Measurements from ENCODE around the gene UBE2F. TPM values are rescaled to one million over a fixed set of nuclear protein-coding genes. Genes with fewer than 3 reads are reported as not detected.

Gene UBE2F
- total and polyA plus RNA-seq, 2 of the 4 experiments (the other 2 are of a cell fraction), result 44.6 to 59.8 TPM

DNA sequence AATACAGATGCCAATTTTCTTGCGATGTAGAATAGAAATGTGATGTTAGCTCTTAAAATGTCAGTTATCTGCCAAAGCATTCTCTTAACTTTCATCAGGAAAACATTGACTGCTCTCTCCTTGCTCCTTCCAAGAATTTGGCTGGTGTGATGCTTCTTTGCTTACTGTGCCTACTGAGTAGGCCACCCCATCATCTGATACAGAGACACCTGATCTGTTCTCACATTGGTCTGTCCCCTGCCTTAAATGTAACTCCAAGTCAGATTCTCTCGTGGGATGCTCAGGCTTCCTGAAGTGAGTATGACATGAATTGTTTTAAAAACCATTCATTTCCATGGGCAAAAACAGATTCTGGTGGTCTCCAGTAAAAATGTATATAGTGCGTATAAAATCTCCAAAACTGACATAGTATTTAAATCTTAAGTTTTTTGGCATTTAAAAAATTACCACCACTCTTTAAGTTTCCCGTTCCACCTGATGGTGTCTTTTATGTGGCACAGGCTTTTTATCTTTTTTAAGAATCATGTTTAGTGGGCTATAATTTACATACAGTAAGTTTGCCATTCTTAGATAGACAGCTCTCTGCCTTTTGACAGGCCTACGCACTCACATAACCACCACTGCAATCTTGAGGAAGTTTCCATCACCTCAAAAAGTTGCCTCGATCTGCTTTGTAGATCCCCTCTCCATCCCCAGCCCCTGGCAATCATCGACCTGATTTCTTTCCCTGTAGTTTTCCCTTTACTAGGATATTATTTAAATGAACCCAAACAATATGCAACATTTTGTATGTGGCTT, 36.6 kb downstream of the UBE2F start:
- in situ Hi-C loops (cut with MboI; ENCODE audit: low sequenced_read_pairs) (no loop called here), intact Hi-C loops (cut with micrococcal nuclease) (no loop called here), dilution Hi-C loops (cut with HindIII; ENCODE audit: low sequenced_read_pairs, unreplicated experiment) (no loop called here)
- ATAC-seq (ENCODE audit: low read depth), result no peak
- no peak overlapping the region for H2BK15ac ChIP-seq (ENCODE audit: low read depth, low read length)
- H3K27ac ChIP-seq (ENCODE audit: insufficient read depth, low read length), result no peak overlapping the region
- H4K5ac ChIP-seq (ENCODE audit: low read depth, low read length), result no peak overlapping the region
- H2BK20ac ChIP-seq (ENCODE audit: low read depth, low read length), result no peak overlapping the region
- H4K91ac ChIP-seq (ENCODE audit: insufficient read depth, low read depth, low read length), result no peak overlapping the region
- TF ChIP-seq CHD1 (IDR thresholded peaks at IDR 0.05; ENCODE audit: low read depth, low read length) (no peak), RCOR1 (IDR thresholded peaks at IDR 0.05; ENCODE audit: insufficient replicate concordance, low read length) (no peak), RFX5 (IDR thresholded peaks at IDR 0.05; ENCODE audit: low read depth, low read length) (no peak), POLR2A (IDR thresholded peaks at IDR 0.05; ENCODE audit: low read depth, low read length) (no peak), FOS (IDR thresholded peaks at IDR 0.05; ENCODE audit: low read depth, low read length) (no peak), MXI1 (IDR thresholded peaks at IDR 0.05; ENCODE audit: borderline replicate concordance, low read depth, low read length) (no peak), CEBPB (IDR thresholded peaks at IDR 0.05; ENCODE audit: low read depth, low read length) (no peak), NFE2L2 (IDR thresholded peaks at IDR 0.05; ENCODE audit: low read depth, low read length) (no peak), MAFK (IDR thresholded peaks at IDR 0.05; ENCODE audit: low read depth, low read length) (no peak), RAD21 (IDR thresholded peaks at IDR 0.05; ENCODE audit: low read length) (no peak)
- TF ChIP-seq, protein P1, sequence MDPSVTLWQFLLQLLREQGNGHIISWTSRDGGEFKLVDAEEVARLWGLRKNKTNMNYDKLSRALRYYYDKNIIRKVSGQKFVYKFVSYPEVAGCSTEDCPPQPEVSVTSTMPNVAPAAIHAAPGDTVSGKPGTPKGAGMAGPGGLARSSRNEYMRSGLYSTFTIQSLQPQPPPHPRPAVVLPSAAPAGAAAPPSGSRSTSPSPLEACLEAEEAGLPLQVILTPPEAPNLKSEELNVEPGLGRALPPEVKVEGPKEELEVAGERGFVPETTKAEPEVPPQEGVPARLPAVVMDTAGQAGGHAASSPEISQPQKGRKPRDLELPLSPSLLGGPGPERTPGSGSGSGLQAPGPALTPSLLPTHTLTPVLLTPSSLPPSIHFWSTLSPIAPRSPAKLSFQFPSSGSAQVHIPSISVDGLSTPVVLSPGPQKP (IDR thresholded peaks at IDR 0.05; ENCODE audit: borderline replicate concordance, low read depth, low read length), result no peak
- TF ChIP-seq, protein P2, sequence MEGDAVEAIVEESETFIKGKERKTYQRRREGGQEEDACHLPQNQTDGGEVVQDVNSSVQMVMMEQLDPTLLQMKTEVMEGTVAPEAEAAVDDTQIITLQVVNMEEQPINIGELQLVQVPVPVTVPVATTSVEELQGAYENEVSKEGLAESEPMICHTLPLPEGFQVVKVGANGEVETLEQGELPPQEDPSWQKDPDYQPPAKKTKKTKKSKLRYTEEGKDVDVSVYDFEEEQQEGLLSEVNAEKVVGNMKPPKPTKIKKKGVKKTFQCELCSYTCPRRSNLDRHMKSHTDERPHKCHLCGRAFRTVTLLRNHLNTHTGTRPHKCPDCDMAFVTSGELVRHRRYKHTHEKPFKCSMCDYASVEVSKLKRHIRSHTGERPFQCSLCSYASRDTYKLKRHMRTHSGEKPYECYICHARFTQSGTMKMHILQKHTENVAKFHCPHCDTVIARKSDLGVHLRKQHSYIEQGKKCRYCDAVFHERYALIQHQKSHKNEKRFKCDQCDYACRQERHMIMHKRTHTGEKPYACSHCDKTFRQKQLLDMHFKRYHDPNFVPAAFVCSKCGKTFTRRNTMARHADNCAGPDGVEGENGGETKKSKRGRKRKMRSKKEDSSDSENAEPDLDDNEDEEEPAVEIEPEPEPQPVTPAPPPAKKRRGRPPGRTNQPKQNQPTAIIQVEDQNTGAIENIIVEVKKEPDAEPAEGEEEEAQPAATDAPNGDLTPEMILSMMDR (conservative IDR thresholded peaks at IDR 0.05; ENCODE audit: low read depth, low read length), result no peak
- TF ChIP-seq, protein P3, sequence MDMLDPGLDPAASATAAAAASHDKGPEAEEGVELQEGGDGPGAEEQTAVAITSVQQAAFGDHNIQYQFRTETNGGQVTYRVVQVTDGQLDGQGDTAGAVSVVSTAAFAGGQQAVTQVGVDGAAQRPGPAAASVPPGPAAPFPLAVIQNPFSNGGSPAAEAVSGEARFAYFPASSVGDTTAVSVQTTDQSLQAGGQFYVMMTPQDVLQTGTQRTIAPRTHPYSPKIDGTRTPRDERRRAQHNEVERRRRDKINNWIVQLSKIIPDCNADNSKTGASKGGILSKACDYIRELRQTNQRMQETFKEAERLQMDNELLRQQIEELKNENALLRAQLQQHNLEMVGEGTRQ (IDR thresholded peaks at IDR 0.05; ENCODE audit: low read depth, low read length), result no peak
- ChIA-PET POLR2A (ENCODE audit: unreplicated experiment) (no interaction called here), CTCF (interaction anchor here (0.7 kb wide), 1 partner anchor 95 kb away, joined by 4 read pairs; no protein-coding TSS in a partner anchor)
- no peak overlapping the region for H2AK5ac ChIP-seq (ENCODE audit: low read depth, low read length)
- H3K9me3 ChIP-seq (ENCODE audit: control insufficient read depth, insufficient read depth, low read length), result no peaks in the 10 kb centered on the region; the same call in 1 of the 2 replicates
- peaks cover 5% of the 10 kb centered on the region; the same call in 1 of the 2 replicates for H3K36me3 ChIP-seq (ENCODE audit: control insufficient read depth, insufficient read depth, low read length)
- no peak overlapping the region for H2BK5ac ChIP-seq (ENCODE audit: low read depth, low read length, poor library complexity, severe bottlenecking)
- no peaks in the 10 kb centered on the region for H3K4me1 ChIP-seq (ENCODE audit: control insufficient read depth, insufficient read depth, low read length)
- BruUV-seq (replicated peaks), result no TSS peak
- no peak for DNase-seq
- H3K27me3 ChIP-seq (ENCODE audit: control insufficient read depth, insufficient read depth, low read length), result no peaks in the 10 kb centered on the region
- no peak overlapping the region for H3K4me2 ChIP-seq (ENCODE audit: low read depth, low read length)
- H4K20me1 ChIP-seq (ENCODE audit: insufficient read depth, low read length), result 0 out of 2 replicates have a peak, but pooled peaks cover 3% of the 10 kb centered on the region
- H3K18ac ChIP-seq (ENCODE audit: low read depth, low read length), result no peak overlapping the region
- H3K9me1 ChIP-seq (ENCODE audit: insufficient read depth, low read length), result 0 out of 2 replicates have a peak, but pooled peaks cover 5% of the 10 kb centered on the region
- no peak overlapping the region for H3K4ac ChIP-seq (ENCODE audit: low read depth, low read length)
- no peak overlapping the region for H2BK120ac ChIP-seq (ENCODE audit: low read depth, low read length)
- H2AFZ ChIP-seq (replicated peaks; ENCODE audit: low read length, poor library complexity), result no peak overlapping the region
- H3K9ac ChIP-seq (ENCODE audit: low read depth, low read length), result no peak overlapping the region
- peaks cover 14 to 30% of the 10 kb centered on the region in 2 experiments for H3K79me1 ChIP-seq (ENCODE audit: low read depth in 1 of 2, low read length in 2 of 2)
- 100% methylated on average over 1 of the region's 7 CpGs; no CpG with 5 or more reads in 1 of the 2 experiments for WGBS, 2 experiments (ENCODE audit: extremely low coverage in 2 of 2, insufficient read length in 1 of 2)
- no peak overlapping the region for H4K8ac ChIP-seq (ENCODE audit: low read depth in 2 of 2, low read length in 2 of 2)
- H2AK9ac ChIP-seq (replicated peaks; ENCODE audit: low read depth, low read length, poor library complexity), result no peak overlapping the region
- H3K23ac ChIP-seq (ENCODE audit: low read depth, low read length), result no peak overlapping the region
- no peak overlapping the region for H3K56ac ChIP-seq (ENCODE audit: extremely low read depth, insufficient read depth, low read length)
- H3K14ac ChIP-seq (replicated peaks; ENCODE audit: low read depth, low read length), result no peak overlapping the region
- no peak overlapping the region for H3K4me3 ChIP-seq (ENCODE audit: insufficient read depth, low read depth, low read length)
